ENCODE results near the gene VAT1.
"Not testable (repeated sequence)": the region's sequence is repeated elsewhere in the genome, so short reads cannot be mapped to it uniquely, and the experiment has no call there.

The VAT1 gene

GRCh38 chr17:43003542-43004172 is 18.5 kb downstream of the VAT1 start:
- H3K27ac ChIP-seq (ENCODE audit: low read length) = no peak overlapping the region
- no peak overlapping the region for H2AFZ ChIP-seq (ENCODE audit: low read depth, low read length)
- peaks cover 50% of the 10 kb centered on the region for H3K36me3 ChIP-seq (ENCODE audit: insufficient read depth, low read length)
- H3K4me1 ChIP-seq (ENCODE audit: insufficient read depth, low read length) = peaks cover 30% of the 10 kb centered on the region
- peaks cover 22% of the 10 kb centered on the region for H4K20me1 ChIP-seq (ENCODE audit: insufficient read depth, low read length)
- no peak for TF ChIP-seq EZH2 (IDR thresholded peaks at IDR 0.05; ENCODE audit: borderline replicate concordance, low read depth, low read length, severe bottlenecking)
- no peak for TF ChIP-seq CTCF (IDR thresholded peaks at IDR 0.05; ENCODE audit: borderline replicate concordance, extremely low read depth, low read length, poor library complexity, severe bottlenecking)
- no peak overlapping the region for H3K4me3 ChIP-seq (ENCODE audit: low read depth in 1 of 2, low read length in 2 of 2)
- H3K9me3 ChIP-seq (ENCODE audit: insufficient read depth, low read length, severe bottlenecking) = no peaks in the 10 kb centered on the region
- peaks cover 22% of the 10 kb centered on the region for H3K79me2 ChIP-seq (ENCODE audit: insufficient read depth, low read length)
- DNase-seq = no peak
- H3K4me2 ChIP-seq (ENCODE audit: insufficient read depth, low read length) = no peak overlapping the region
- H3K27me3 ChIP-seq (ENCODE audit: insufficient read depth, low read length, poor library complexity) = no peaks in the 10 kb centered on the region
- no peak overlapping the region; the same call in 1 of the 2 replicates for H3K9ac ChIP-seq (ENCODE audit: low read depth, low read length)
- no peak for ATAC-seq (ENCODE audit: insufficient read depth, low read depth)

DNA sequence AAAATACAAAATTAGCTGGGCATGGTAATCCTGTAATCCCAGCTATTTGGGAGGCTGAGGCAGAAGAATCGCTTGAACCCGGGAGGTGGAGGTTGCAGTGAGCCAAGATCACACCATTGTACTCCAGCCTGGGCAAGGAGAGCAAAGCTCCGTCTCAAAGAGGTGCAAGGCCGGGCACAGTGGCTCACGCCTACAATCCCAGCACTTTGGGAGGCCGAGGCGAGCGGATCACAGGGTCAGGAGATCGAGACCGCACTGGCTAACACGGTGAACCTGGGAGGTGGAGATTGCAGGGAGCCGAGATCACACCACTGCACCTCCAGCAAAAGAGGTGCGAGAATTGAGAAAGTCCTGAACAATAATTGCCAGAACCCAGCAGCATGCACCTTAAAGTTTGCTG is 21.3 kb downstream of the VAT1 start:
- H3K4me3 ChIP-seq (ENCODE audit: low read depth in 1 of 2, low read length in 2 of 2); H3K4me2 ChIP-seq (ENCODE audit: insufficient read depth, low read length); H3K9me3 ChIP-seq (ENCODE audit: insufficient read depth, low read length, severe bottlenecking); ATAC-seq (ENCODE audit: insufficient read depth, low read depth); DNase-seq; H3K9ac ChIP-seq (ENCODE audit: low read depth, low read length); H3K27ac ChIP-seq (ENCODE audit: low read length); H2AFZ ChIP-seq (ENCODE audit: low read depth, low read length); H3K27me3 ChIP-seq (ENCODE audit: insufficient read depth, low read length, poor library complexity): not testable (repeated sequence)
- H4K20me1 ChIP-seq (ENCODE audit: insufficient read depth, low read length) = peaks cover 25% of the 10 kb centered on the region
- peaks cover 52% of the 10 kb centered on the region for H3K36me3 ChIP-seq (ENCODE audit: insufficient read depth, low read length)
- H3K79me2 ChIP-seq (ENCODE audit: insufficient read depth, low read length) = peaks cover 21% of the 10 kb centered on the region
- peaks cover 26% of the 10 kb centered on the region for H3K4me1 ChIP-seq (ENCODE audit: insufficient read depth, low read length)

DNA sequence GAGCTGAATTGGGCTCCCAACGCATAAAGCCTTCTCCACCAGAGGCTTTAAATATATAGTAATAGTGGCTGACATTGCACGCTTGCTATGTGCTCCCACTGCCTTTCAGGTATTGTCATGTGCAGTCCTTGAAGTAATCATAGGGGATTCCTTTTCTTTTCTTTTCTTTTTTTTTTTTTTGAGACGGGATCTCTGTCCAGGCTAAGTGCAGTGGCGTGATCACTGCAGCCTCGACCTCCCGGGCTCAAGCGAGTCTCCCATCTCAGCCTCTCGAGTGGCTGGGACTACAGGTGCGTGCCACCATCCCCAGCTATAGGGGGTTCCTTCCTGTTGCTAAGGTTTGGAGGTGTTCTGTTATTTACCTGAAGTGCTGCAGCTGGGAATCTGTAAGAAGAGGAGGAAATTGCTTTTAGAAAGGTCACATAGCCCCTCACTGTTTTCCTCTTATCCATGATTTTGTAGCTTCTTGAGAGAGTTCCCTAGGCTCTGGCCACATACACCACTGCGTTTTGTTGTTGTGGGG is 23.1 kb downstream of the VAT1 start:
- H3K27ac ChIP-seq (ENCODE audit: low read length) = peak overlapping the region; percentile 84
- H3K36me3 ChIP-seq (ENCODE audit: insufficient read depth, low read length) = peaks cover 58% of the 10 kb centered on the region
- peak overlapping the region; percentile 76 to 80 for H3K4me3 ChIP-seq (ENCODE audit: low read depth in 1 of 2, low read length in 2 of 2)
- H3K9me3 ChIP-seq (ENCODE audit: insufficient read depth, low read length, severe bottlenecking) = no peaks in the 10 kb centered on the region
- H3K27me3 ChIP-seq (ENCODE audit: insufficient read depth, low read length, poor library complexity) = no peaks in the 10 kb centered on the region
- H3K79me2 ChIP-seq (ENCODE audit: insufficient read depth, low read length) = peaks cover 21% of the 10 kb centered on the region
- H3K4me1 ChIP-seq (ENCODE audit: insufficient read depth, low read length) = peaks cover 26% of the 10 kb centered on the region
- no peak for TF ChIP-seq EZH2 (IDR thresholded peaks at IDR 0.05; ENCODE audit: borderline replicate concordance, low read depth, low read length, severe bottlenecking)
- TF ChIP-seq CTCF (IDR thresholded peaks at IDR 0.05; ENCODE audit: borderline replicate concordance, extremely low read depth, low read length, poor library complexity, severe bottlenecking) = no peak
- ATAC-seq (ENCODE audit: insufficient read depth, low read depth) = no peak
- peak overlapping the region; percentile 74 for H3K4me2 ChIP-seq (ENCODE audit: insufficient read depth, low read length)
- H2AFZ ChIP-seq (ENCODE audit: low read depth, low read length) = peak overlapping the region; percentile 69; the same call in 1 of the 2 replicates
- H4K20me1 ChIP-seq (ENCODE audit: insufficient read depth, low read length) = peaks cover 25% of the 10 kb centered on the region
- no peak for DNase-seq
- H3K9ac ChIP-seq (ENCODE audit: low read depth, low read length) = peak overlapping the region; percentile 86
